Activated CD4-positive, alpha-beta T cell treated with anti-CD3 and anti-CD28 coated beads for 1 hour (primary cell): ENCODE data around the gene RXFP4.
A peak's percentile ranks its signal among the peaks of the same experiment; 100 is the strongest.
"Not testable (repeated sequence)": the region's sequence is repeated elsewhere in the genome, so short reads cannot be mapped to it uniquely, and the experiment has no call there.

Experiments used
- DNase-seq: peaks from one replicate; pipeline ENCODE4 v3.0.0-alpha.2; 2020

RXFP4 gene, protein sequence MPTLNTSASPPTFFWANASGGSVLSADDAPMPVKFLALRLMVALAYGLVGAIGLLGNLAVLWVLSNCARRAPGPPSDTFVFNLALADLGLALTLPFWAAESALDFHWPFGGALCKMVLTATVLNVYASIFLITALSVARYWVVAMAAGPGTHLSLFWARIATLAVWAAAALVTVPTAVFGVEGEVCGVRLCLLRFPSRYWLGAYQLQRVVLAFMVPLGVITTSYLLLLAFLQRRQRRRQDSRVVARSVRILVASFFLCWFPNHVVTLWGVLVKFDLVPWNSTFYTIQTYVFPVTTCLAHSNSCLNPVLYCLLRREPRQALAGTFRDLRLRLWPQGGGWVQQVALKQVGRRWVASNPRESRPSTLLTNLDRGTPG

DNA sequence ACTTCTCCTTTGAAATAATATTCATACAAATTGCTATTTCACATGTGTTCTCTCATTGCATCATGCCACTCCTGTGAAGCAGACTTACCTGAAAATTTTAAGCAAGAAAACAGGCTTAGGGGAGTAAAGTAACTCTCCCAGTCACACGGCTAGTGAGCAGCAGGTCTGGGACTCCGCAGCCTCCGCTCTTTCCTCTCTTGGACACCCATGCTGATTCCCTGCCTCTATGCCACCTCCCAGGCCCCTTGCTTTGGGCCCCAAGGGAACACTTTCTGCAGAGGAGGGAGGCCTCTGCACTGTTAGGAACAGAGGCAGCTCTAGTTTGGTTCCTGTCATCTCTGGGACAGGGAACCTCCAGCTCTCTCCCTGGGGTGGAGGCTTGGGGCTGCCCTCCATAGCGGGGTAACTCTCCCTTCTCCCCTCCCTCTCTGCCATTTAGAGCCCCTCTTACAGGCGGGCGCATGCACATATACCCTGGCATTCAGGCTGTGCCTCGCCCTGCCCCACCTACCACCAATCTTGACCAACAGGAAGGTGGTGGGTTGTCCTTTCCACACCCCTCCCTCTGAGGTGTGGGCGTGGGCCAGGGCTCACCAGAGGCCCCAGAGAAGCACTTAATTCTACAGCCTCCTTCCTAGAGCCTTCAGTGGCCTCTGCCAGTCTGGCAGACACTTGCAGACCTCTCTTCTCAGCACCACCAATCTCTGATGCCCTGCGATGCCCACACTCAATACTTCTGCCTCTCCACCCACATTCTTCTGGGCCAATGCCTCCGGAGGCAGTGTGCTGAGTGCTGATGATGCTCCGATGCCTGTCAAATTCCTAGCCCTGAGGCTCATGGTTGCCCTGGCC is at the start of gene RXFP4:
RXFP4 (plus strand) TSS at position 646 of the 852 bp plus-strand sequence; CDS start at position 718, 72 bp downstream.
- no peak for DNase-seq

DNA sequence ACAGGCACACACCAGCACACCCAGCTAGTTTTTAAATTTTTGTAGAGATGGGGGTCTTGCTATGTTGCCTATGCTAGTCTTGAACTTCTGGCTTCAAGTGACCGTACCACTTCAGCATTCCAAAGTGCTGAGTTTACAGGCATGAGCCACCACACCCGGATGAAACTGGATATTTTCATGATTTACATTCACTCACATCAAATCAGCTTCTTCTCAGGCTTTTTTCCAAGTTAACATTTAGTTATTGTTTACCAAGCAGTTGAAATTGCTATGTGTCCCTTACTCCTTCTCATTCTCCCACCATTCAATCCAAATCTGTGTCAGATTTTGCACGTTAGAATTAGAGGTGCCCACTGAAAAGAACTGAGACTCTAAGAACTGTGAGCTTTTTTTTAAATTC is 48.6 kb upstream of the RXFP4 start:
- DNase-seq, result no peak

DNA sequence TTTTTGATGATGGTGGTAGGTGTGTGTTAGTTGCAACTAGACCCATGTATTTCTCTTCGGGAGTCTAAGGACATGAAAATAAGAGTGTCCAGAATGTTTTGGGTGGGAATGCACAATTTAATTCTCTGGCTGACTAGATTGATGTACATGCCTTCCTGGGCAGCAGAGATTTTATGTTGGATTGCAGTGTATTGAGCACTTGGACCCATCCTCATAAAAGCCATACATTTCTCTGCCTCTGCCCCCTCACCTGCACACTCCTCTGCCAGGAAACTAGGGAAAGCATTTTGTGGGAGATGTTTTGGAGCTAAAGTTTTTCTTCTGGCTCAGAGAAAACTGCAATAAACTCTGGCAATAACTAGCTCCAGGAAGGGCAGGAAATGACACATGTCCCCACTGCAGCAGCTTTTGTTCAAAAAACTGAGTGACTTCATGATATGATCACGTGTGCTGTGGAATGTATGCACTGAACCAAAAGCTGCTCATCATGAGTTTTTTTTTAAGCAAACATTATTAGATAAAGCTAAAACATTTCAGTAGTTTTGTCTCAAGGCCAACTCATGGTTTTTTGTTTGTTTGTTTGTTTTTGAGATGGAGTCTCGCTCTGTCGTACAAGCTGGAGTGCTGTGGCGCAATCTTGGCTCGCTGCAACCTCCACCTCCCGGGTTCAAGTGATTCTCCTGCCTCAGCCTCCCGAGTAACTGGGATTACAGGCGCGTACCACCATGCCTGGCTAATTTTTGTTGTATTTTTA is 47.9 kb upstream of the RXFP4 start:
- DNase-seq, result no peak

DNA sequence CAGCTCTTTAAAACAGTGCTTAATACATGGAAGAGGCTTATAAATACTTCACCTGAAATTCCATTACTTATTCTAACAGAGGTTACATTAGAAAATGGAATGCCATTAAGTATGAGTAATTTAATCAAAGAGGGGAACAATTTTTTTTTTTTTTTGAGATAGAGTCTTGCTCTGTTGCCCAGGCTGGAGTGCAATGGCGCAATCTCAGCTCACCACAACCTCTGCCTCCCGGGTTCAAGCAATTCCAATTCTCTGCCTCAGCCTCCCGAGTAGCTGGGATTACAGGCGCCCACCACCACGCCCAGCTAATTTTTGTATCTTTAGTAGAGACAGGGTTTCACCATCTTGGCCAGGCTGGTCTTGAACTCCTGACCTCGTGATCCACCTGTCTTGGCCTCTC is 45.8 kb upstream of the RXFP4 start:
- not testable (repeated sequence) for DNase-seq

DNA sequence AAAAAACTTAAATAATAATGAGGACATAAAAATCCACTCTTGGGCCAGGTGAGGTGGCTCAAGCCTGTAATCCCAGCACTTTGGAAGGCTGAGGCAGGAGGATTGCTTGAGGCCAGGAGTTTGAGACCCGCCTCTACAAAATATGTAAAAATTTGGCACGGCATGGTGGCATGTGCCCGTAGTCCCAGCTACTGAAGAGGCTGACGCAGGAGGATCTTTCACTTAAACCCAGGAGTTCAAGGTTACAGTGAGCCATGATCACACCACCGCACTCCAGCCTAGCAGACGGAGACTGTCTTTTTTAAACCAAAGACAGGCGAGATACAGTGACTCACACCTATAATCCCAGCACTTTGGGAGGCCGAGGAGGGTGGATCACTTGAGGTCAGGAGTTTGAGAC is 45.0 kb upstream of the RXFP4 start:
- DNase-seq, result not testable (repeated sequence)

DNA sequence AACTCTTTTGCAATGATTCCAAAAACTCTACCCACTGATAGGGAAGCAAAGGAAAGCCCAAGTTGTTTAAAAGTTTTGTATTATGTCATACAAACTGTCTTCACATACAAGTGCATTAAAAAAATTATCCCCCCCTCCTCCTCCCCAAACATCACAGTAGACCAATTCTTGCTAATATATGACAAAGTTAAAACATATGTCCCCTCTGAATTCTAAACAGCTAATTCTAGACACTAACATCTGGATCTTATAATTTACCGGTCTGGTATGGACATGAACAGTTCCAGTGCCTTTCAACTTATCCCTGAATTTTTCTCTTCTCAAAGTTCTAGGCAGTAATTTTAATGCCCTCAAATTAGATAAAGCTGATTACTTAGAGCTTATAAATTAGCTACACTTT is 43.7 kb upstream of the RXFP4 start:
- DNase-seq, result no peak

DNA sequence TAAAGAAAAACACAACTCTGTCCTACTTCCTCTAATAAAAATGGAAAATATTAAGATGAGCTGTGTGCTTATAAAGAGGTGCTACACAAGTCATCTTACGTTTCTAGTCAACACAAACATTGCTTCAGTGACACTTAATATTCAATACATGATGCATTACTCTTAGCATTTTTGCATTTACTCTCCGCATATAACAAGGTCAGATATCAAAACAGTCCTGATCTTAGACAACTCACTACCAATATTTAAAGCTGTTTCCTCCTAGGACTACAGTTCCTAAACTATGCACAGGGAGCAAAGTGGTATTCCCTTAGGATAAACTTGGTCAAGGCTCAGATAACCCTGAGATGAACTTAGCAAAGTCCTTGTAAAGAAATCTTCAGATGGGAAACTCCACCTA is 42.5 kb upstream of the RXFP4 start:
- no peak for DNase-seq

DNA sequence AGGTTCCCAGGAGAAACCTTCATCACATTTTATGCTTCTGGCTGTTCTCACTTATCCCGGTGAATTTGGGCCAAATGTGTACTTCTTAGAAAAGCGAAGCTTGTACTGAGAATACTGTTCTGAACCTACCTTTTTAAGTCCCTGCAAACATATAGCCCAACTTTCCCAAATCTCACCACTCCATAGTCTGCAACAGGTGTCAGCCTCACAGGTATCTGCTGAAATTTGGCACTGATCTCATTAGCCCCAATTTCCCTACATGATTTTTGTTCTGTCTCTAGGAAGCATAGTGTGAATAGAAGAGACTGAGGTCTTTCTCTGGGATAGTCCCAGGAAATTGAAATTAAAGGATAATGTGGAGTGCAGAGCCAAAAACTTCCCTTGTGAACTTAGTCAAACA is 41.8 kb upstream of the RXFP4 start:
- no peak for DNase-seq

DNA sequence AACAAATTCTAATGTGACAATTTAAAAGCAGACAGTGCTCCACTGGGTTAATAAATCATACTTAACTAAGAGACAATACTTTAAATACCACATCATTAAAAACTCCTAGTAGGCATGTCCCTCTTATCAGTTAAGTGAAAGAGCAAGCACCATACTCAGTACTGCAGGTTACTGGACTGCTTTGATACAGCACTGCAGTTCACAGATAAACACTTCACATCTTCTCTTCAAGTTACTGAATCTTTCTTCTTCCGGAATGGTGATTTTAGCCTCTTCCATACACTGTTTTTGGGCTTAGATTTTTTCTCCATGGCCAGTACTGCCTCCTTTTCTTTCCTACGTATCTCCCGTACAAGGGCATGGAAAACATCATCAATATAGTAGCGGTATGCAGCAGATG is 41.3 kb upstream of the RXFP4 start:
- DNase-seq, result no peak

DNA sequence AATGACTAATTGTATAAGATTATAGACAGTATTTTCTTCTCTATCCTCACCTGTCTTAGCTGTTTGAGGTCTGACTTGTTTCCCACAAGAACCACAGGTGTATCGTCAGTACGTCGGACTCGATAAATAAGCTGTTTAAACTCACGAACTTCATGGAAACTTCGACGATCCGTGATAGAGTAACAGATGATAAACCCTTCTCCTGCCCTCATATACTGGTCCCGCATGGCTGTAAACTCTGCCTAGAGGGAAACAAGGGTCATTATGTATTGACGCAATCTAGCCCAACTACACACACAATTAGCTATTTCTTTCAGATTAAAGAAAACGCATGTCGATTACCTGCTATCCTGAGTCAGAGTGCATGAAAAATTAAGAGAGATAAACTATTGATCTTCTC is 37.2 kb upstream of the RXFP4 start:
- no peak for DNase-seq

DNA sequence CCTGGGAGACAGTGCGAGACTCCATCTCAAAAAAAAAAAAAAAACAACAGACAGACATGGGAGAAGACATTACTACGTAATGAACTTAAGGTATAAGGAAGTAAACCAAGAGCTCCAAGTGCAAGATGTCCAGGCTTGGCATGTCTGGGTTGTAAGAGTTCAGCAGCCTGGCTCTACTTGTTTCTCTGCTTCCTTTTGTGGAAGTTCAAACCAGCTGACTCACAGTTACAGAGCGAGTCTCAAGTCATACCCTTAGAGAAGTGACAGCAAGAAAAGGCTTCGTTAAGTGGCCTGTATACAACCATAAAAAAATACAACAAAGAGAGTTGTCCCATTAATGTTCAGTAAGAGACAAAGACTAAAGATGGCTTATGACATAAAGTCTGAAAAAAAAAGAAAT is 31.5 kb upstream of the RXFP4 start:
- no peak for DNase-seq

DNA sequence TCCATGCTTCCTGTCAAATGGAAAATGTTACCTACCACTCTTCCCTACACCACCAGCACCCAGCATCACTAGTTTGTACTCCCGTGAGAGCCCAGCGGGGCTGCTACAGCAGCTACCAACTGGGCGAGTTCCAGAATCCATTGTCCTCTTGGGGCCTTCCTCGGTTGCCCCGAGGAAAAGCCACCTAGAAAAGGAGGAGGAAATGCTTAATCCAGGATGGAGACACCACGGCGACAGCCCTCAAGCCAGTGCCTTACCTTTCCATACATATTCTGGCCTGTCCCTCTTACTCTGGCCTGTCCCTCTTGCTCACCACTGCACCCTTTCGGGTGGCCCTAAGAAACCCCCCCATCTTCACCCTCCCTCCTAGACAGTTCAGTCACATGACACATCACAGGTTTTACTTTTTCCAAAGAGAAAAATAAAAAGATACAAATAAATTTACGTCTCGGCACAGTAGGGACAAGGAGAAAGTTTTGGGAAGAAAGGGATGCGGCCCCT is 30.8 kb upstream of the RXFP4 start:
- no peak for DNase-seq

DNA sequence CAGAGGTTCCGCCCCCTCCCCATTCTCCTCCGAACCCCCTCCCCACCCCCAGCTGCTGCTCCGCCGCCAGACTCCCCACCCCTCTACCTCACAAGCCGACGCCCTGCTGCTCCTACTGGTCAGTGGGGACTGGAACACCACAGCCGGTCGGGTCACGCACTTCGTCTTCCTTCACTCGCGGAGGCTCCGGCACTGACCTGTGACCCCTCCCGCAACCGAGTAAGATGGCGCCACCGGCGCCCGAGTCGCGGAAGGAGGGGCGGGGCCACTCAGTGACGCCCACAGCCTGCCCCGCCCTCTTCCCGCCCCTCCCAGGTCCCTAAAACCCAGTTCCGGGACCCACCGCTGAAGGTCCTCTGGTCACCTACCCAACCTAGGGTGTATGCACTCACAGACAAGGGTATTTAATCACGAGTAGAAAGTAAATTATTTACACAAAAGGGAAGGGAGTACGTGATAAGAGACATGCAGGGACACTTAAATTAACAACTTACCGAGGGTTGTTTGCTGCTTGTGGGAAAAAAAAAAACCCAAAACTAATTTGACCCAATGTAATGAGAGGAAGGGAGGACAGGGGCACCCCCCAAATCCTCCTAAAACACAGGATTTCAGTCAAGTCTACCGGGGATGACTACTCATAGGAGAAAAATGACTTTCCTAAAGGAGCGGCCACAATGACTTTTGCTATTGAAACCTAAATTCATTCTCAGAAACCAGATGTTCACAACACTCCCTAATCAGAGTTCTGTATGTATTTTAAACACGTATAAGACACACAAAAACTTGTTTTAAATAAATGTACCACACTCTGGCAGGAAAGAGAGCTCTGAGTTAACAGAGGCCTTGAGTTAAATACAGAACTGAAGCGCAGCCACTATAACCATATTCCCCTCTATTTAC is 30.0 kb upstream of the RXFP4 start, which contains the start of gene RIT1:
RIT1 (minus strand) TSS at position 194 of the 900 bp plus-strand sequence. CDS start 588 bp downstream, outside the sequence.
- DNase-seq, result peak; percentile 75

DNA sequence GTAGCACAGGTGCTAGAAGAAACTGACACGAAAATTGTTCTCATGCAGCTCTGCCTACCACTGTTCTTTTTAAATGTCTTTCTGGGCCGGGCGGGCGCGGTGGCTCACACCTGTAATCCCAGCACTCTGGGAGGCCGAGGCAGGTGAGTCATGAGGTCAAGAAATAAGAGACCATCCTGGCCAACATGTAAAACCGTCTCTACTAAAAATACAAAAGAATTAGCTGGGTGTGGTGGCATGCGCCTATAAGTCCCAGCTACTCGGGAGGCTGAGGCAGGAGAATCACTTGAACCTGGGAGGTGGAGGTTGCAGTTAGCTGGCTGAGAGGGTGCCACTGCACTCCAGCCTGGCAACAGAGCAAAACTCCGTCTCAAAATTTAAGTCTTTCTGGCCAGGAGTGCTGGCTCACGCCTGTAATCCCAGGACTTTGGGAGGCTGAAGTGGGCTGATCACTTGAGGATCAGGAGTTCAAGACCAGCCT is 29.3 kb upstream of the RXFP4 start:
- no peak for DNase-seq

DNA sequence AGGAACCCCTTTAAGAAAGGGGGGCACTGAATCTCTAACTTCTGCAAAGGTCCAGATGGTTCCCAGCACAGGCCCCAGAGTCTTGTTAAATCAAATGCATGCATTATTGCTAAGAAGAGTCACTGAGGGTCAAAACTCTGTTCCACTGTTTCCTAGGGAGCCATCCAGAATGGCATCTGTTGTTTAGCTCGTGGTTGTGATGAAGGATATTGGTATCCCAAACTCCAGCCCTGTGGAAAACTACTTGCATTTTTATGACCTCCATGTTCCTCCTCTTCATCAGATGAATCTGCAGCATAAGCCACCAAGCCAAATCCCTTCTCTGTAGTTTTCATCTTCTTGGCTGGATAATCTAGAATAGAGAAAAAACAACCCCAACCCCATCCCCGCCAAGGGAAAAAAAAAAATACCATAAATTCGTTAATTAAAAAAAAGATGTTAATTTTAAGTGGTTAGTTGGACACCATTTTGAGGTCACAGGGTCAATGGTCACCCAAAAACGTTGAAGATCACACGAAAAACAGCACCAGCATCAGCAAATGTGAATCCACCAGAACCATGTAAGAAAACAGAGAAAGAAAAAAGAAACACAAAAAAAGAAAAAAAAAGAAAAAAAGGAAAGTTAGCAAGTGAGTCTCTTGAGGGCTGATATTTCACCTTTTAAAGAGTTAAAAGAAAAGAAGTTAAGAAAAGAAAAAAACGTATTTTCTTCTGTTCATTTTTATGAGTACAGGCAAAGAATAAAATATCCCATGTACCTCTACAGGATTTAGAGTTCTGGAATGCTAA is 27.3 kb upstream of the RXFP4 start:
- DNase-seq, result no peak

DNA sequence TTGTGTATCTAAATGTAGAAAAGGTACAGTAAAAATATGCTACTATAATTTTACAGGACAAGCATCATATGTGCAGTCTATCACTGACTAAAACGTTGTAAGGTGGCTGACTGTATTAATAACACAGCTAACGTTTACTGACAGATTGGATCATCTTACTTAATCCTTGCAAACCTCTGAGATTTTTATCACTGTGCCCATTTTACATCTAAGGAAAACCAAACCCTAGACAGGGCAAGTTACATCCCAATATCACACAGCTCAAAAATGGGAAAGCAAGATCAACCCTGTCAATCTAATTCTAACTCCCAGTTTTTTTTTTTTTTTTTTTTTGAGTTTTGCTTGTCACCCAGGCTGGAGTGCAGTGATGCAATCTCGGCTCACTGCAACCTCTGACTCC is 22.8 kb upstream of the RXFP4 start:
- no peak for DNase-seq

DNA sequence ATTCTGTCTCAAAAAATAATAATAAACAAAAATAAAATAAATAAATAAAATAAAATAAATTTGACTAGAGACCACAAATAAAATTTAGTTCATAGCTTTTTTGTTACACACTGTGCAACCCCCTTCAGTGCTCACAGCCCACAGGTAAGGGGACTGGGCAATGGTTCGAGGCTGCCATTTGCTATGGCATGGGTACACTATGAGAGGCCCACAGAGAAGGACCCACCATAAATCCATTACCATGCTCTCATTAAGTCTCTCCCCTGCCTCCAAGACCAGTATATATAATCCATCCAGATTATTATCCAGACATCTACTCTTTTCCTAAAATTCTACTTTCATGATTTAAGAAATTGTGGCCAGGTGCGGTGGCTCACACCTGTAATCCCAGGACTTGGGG is 21.6 kb upstream of the RXFP4 start:
- no peak for DNase-seq

DNA sequence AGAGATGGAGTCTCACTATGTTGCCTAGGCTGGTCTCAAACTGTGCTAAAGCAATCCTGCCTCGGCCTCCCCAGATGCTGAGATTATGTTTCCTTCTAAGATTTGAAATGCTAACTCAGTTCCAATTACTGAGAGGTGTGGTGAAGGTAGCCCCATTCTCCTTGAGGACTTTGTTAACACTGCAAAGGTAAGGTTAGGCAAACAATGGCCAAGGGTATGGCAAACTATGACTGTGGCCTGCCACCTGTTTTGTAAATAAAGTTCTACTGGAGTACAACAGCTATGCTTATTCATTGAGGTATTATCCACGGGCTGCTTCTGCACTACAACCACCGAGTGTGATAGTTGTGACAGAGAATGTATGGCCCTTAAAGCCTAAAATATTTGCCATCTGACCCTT is 20.7 kb upstream of the RXFP4 start:
- DNase-seq, result no peak

DNA sequence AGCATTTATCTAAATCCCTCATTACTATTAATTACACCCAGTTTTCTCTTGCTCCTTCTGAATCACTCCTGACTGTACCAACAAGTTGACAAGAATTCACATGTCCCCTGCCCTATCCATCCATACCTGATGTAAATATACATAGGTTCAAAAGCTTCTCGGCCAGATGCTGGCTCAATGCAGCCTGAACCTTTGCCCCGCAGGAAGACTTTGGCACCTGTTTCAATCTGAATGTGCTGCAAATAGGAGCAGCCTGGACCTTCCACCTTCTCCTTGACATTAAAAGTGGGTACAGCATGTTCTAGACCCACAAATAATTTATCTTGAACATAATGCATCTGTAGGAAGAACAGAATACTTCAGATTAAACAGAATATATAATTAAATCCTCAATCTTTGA is 15.9 kb upstream of the RXFP4 start:
- DNase-seq, result no peak

DNA sequence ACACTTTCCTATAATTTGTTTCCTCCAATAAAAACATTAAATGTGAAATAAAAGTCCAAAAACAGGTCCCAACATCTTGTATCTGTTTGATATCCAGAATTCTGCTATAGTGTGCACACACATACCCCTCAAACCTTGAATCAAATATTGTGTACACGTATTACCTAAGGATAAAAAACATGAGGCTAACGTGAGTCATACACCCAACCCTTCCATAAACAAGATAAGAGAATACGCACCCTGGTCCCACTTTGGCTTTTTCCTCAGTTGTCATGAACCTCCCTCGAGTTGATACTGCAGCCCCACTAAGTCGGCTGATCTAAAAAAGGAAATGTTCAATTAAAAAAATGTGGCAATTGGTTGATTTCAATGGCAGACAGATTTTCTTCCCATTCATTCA is 12.4 kb upstream of the RXFP4 start:
- no peak for DNase-seq

DNA sequence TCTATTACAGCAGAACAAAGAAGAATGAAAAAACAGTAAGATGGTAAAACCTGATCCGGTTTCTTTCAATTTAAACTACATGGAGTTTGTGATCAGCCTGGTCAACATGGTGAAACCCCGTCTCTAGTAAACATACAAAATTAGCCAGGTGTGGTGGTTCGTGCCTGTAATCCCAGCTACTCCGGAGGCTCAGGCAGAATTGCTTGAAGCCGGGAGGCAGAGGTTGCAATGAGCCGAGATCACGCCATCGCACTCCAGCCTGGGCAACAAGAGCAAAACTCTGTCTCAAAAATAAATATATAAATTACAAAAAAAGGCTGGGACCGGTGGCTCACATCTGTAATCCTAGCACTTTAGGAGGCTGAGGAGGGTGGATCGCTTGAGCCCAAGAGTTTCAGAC is 10.7 kb upstream of the RXFP4 start:
- not testable (repeated sequence) for DNase-seq
